GM18873 (cell line): ENCODE measurements around the gene NOXA1.

Experiments
- ATAC-seq: cut with Tn5 transposase; IDR thresholded peaks from one replicate; pipeline ENCODE4 v1.9.1; 2021; ENCODE audit warnings: mild to moderate bottlenecking, moderate library complexity, moderate number of reproducible peaks; ENCODE audit not compliant: unreplicated experiment, low FRiP score

Gene NOXA1

GRCh38 chr9:137423514-137424291, 510 bp downstream of the NOXA1 start:
- peak; percentile 21 for ATAC-seq

- no peak for ATAC-seq
Measured at GRCh38 chr9:137426018-137426681, 3.0 kb downstream of the NOXA1 start.

- no peak for ATAC-seq
Measured at GRCh38 chr9:137427454-137428310, 4.5 kb downstream of the NOXA1 start.

- ATAC-seq = no peak
Measured at GRCh38 chr9:137428311-137428630, 5.1 kb downstream of the NOXA1 start.

- no peak for ATAC-seq
Measured at GRCh38 chr9:137428841-137429545, 5.8 kb downstream of the NOXA1 start.

- ATAC-seq = no peak
Measured at GRCh38 chr9:137429546-137429890, 6.3 kb downstream of the NOXA1 start.

- no peak for ATAC-seq
Measured at GRCh38 chr9:137429974-137430722, 7.0 kb downstream of the NOXA1 start.

- ATAC-seq = no peak
Measured at GRCh38 chr9:137430723-137431415, 7.7 kb downstream of the NOXA1 start.

- no peak for ATAC-seq
Measured at GRCh38 chr9:137431416-137431931, 8.3 kb downstream of the NOXA1 start.

GRCh38 chr9:137432687-137433348, 9.6 kb downstream of the NOXA1 start:
- ATAC-seq = no peak

- ATAC-seq = no peak
Measured at GRCh38 chr9:137433349-137433915, 10.2 kb downstream of the NOXA1 start.

GRCh38 chr9:137433916-137434431, 10.8 kb downstream of the NOXA1 start:
- ATAC-seq = no peak

- ATAC-seq = no peak
Measured at GRCh38 chr9:137434498-137435380, 11.5 kb downstream of the NOXA1 start.

- ATAC-seq = no peak
Measured at GRCh38 chr9:137435381-137435891, 12.2 kb downstream of the NOXA1 start.

- no peak for ATAC-seq
Measured at GRCh38 chr9:137435980-137436760, 13.0 kb downstream of the NOXA1 start.
